HuH-7 (cell line): ENCODE results near the gene TMEM126A.
"Not testable (repeated sequence)": the region's sequence is repeated elsewhere in the genome, so short reads cannot be mapped to it uniquely, and the experiment has no call there.

ENCODE experiments used
- DNase-seq: peaks from one replicate; pipeline ENCODE4 v3.0.0; 2011; ENCODE audit warnings: low spot score

TMEM126A gene

GRCh38 chr11:85647604-85648299 lies at the start of gene TMEM126A:
TSS of gene TMEM126A (plus strand) at chr11:85647967. CDS start at chr11:85650256, 2,289 bp downstream.
- DNase-seq: peak; percentile 76

DNA sequence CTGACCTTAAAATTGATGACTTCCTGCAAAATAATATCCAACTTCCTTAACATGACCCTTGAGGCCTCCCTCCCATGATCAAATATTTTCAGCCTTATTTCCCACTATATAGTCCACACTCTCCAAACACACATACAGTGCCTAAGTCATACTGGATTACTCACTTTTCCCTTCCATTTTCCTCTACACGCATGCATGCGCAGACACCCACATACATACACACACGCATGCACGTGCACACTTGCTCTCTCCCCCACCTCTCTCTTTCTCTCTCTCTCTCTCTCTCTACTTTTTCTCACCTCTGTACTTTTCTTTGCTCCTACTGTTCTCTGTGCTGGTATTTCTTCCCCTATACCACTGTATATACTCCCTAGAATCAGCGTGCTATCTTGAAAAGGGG lies 48.7 kb upstream of the TMEM126A start:
- DNase-seq: no peak

GRCh38 chr11:85602526-85603213 lies 45.1 kb upstream of the TMEM126A start:
- DNase-seq: no peak

DNA sequence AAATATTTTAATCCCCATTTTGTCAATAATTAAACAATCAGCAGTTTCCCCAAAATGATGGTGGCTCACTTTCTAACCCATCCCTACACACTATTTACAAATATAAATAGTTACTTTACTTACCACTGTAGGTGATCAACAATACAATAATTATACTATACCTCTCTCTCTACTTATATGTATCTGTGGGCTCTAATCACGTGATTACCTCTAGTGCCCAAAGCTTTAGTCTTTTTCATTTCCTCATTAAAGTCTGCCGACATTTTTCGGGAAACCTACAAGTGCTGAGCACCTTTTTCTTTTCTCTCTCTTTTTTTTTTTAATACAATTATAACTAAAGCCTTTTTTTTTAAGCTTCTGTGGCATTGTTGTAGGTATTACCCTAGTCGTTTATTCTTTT lies 44.5 kb upstream of the TMEM126A start:
- no peak for DNase-seq

DNA sequence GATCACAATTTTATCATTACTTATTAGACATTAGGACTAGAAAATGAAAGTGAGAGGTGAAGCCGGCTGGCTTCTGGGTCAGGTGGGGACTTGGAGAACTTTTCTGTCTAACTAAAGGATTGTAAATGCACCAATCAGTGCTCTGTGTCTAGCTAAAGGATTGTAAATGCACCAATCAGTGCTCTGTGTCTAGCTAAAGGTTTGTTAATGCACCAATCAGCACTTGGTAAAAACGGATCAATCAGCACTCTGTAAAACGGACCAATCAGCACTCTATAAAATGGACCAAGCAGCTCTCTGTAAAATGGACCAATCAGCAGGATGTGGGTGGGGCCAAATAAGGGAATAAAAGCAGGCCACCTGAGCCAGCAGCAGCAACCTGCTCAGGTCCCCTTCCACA lies 41.5 kb upstream of the TMEM126A start:
- not testable (repeated sequence) for DNase-seq

DNA sequence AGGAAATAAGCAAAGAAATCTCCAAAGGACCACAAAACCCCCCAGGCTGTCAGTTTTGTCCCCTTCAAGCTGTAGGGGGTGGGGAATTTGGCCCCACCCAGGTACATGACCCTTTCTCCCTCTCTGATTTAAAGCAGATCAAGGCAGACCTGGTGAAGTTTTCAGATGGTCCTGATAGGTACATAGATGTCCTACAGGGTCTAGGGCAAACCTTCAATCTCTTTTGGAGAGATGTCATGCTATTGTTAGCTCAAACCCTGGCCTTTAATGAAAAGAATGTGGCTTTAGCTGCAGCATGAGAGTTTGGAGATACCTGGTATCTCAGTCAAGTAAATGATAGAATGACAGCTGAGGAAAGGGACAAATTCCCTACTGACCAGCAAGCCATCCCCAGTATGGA lies 39.1 kb upstream of the TMEM126A start:
- not testable (repeated sequence) for DNase-seq

DNA sequence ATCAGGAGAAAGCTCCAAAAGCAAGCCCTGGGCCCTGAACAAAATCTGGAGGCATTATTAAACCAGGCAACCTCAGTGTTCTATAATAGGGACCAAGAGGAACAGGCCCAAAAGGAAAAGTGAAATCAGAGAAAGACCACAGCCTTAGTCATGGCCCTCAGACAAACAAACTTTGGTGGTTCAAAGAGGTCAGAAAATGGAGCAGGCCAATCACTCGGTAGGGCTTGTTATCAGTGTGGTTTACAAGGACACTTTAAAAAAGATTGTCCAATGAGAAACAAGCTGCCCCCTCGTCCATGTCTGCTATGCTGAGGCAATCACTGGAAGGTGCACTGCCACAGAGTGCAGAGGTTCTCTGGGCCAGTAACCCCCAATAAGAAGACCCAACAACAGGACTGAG lies 38.5 kb upstream of the TMEM126A start:
- not testable (repeated sequence) for DNase-seq

DNA sequence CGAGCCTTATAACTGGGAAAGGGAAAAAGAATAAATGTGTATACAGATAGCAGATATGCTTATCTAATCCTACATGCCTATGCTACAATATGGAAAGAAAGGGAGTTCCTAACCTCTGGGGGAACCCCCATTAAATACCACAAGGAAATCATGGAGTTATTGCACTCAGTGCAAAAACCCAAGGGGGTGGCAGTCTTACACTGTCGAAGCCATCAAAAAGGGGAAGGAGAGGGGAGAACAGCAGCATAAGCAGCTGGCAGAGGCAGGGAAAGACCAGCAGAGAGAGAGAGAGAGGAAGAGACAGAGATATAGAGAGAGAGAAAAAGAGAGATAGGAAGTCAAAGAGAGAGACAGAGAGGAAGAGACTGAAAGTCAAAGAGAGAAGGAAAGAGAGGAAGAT lies 36.1 kb upstream of the TMEM126A start:
- DNase-seq: not testable (repeated sequence)

- no peak for DNase-seq
These were observed 28.3 kb upstream of the TMEM126A start for GRCh38 chr11:85619499-85619898.

DNA sequence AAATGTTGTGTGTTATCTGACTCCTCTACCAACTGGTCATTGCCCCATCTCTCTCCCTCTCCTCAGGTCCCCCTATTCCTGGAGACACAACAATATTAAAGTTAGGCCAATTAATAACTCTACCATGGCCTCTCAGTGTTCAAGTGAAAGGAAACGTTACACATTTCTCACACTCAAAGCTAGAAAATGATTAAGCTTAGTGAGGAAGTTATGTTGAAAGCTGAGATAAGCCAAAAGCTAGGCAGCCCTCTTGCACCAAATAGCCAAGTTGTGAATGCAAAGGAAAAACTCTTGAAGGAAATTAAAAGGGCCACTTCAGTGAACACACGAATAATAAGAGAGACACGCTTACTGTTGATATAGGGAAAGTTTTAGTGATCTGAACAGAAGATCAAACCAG lies 27.5 kb upstream of the TMEM126A start:
- DNase-seq: no peak

- no peak for DNase-seq
These were observed 21.3 kb upstream of the TMEM126A start for GRCh38 chr11:85626496-85626895.

- no peak for DNase-seq
These were observed 20.3 kb upstream of the TMEM126A start, which contains the start of gene DLG2 for GRCh38 chr11:85627332-85627997. TSS of gene DLG2 (minus strand) at chr11:85627344.

GRCh38 chr11:85627998-85628770 lies 19.6 kb upstream of the TMEM126A start, which contains the start of gene TMEM126B:
TSS of gene TMEM126B (plus strand) at chr11:85628593. CDS start at chr11:85628608, 15 bp downstream.
- DNase-seq: peak; percentile 67

DNA sequence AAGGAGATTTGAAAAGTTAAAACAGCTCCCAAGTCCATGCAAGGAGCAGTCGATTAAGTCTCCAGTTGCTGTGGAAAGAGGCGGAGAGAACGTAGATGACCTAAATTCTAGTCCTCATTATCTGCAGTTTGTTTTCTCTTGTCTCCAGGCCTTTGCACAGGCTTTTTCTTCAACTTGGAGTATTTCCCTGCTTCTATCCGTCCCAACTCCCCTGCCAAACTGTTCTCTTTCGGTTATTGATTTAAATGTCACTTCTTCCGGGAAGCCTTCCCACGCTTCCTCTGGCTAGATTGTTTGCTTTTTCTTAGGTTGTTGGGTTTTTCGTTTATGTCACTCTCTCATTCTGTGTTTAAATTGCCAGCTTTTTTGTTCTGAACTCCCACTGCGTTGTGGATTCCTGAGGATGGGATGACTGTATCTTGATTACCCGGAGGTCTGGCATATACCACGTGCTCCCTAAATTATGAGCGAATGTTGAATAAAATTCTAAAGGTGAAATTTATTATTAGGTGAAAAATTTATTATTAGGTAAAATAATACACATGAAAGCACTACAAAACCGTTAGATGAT lies 18.9 kb upstream of the TMEM126A start:
- DNase-seq: no peak

GRCh38 chr11:85634747-85635146 lies 13.0 kb upstream of the TMEM126A start:
- no peak for DNase-seq

- no peak for DNase-seq
These were observed 4.6 kb upstream of the TMEM126A start for GRCh38 chr11:85643191-85643614.

DNA sequence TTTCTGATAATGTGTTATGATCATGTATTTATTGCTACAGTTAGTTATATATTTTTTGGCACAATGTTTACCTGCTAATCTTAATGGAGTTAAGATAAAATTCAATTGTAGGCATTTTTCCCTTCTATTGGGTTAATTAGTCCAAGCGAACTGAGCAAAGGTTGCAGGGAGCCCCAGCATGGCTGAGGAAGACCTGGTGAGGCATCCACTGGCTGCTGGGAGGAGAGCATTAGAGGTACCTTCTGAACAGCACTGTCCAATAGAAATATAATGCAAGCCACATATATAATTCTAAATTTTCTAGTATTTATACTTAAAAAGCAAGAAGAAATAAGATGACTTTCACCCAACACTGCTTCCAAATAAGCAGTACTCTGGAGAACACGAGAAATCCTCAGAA lies 689 bp upstream of the TMEM126A start:
- no peak for DNase-seq

GRCh38 chr11:85651118-85651517 lies 3.4 kb downstream of the TMEM126A start:
- no peak for DNase-seq

DNA sequence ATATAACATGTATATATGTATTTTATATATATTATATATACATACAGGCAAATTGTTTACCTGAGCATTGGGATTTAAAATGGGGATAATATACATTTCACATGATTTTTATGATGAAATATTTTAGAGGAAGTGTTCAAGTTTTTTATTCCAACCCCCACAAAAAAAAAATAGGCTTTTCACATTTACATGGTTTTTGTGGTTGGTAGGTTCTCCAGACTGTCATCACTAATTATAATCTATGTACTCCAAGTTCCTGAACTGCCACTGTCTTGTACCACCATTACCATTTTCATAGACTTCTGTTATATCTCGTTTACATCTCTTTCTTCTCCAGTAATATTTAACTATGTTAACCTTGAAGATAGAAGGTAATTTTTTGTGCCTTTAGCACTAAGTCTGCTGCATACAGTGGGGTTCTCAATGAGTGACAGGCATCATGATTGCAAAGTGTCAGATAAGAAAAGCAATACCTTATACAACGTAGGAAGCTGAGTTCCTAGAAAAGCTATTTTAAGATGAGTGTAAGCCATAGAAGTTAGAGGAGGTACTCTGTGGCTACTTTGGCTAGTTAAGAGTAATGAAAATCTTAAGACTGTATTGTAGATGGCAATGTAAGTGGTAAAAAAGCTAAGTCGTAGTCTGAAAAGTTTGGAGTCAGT lies 5.2 kb downstream of the TMEM126A start:
- DNase-seq: no peak

DNA sequence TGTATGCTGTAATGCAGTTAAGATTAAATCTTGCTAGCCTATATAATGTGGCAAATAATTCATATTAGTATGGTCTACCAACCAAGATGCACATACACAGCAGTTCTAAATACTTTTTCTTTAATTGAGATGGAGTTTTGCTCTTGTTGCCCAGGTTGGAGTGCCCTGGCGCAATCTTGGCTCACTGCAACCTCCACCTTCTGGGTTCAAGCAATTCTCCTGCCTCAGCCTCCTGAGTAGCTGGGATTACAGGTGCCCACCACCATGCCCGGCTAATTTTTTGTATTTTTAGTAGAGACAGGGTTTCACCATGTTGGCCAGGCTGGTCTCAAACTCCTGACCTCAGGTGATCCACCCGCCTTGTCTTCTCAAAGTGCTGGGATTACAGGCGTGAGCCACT lies 6.6 kb downstream of the TMEM126A start:
- DNase-seq: not testable (repeated sequence)

- DNase-seq: no peak
These were observed 9.0 kb downstream of the TMEM126A start for GRCh38 chr11:85656777-85657176.
